ENCODE results near the gene TSKS. TPM values are rescaled to one million over a fixed set of nuclear protein-coding genes. Genes with fewer than 3 reads are reported as not detected.
"Not testable (repeated sequence)": the region's sequence is repeated elsewhere in the genome, so short reads cannot be mapped to it uniquely, and the experiment has no call there.

The TSKS gene
- total and polyA plus RNA-seq, 7 donors = 0.36 to 1.2 (median 0.83) TPM; not detected in 4

DNA sequence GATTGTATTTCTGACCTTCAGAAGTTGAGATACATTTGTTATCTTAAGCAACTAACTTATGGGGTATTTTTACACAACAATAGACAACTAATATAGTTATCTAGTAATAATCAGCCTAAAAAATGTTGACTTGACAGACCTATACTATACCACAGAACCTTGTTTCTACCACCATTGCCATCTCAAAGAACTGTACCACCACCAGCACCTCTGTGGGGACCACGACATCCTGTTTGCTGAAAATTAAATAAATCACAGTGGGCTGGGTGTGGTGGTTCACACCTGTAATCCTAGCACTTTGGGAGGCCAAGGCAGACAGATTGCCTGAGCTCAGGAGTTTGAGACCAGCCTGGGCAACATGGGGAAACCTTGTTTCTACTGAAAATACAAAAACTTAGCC lies 24.0 kb downstream of the TSKS start:
- TF ChIP-seq, protein P1, sequence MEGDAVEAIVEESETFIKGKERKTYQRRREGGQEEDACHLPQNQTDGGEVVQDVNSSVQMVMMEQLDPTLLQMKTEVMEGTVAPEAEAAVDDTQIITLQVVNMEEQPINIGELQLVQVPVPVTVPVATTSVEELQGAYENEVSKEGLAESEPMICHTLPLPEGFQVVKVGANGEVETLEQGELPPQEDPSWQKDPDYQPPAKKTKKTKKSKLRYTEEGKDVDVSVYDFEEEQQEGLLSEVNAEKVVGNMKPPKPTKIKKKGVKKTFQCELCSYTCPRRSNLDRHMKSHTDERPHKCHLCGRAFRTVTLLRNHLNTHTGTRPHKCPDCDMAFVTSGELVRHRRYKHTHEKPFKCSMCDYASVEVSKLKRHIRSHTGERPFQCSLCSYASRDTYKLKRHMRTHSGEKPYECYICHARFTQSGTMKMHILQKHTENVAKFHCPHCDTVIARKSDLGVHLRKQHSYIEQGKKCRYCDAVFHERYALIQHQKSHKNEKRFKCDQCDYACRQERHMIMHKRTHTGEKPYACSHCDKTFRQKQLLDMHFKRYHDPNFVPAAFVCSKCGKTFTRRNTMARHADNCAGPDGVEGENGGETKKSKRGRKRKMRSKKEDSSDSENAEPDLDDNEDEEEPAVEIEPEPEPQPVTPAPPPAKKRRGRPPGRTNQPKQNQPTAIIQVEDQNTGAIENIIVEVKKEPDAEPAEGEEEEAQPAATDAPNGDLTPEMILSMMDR (IDR thresholded peaks at IDR 0.05) = no peak
- TF ChIP-seq POLR2A (IDR thresholded peaks at IDR 0.05) (no peak), EP300 (IDR thresholded peaks at IDR 0.05) (no peak)
- 70 to 72% methylated on average over 1 of the region's 1 CpG for WGBS, 2 donors
- intact Hi-C loops (cut with DNase I) = no loop called here
- H3K27me3 ChIP-seq = no peaks in the 10 kb centered on the region
- no peaks in the 10 kb centered on the region for H3K36me3 ChIP-seq
- no peaks in the 10 kb centered on the region for H3K9me3 ChIP-seq
- H3K27ac ChIP-seq = no peak overlapping the region
- H3K4me1 ChIP-seq = no peaks in the 10 kb centered on the region
- no peak for DNase-seq
- no peak overlapping the region for H3K4me3 ChIP-seq

DNA sequence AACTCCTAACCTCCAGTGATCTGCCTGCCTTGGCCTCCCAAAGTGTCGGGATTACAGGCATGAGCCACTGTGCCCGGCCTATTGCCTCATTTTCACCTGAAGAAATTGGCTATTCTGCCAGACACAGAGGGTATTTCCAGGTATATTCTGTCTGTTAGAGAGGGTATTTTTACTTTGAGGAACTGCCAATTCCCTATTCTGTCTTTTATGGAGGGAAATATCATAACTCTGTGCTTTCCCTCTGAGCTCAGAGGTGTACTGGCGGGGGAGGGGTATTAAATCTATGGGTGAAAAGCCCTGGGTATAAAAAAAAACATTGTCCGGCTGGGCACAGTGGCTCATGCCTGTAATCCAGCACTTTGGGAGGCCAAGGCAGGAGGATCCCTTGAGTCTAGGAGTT lies 24.8 kb downstream of the TSKS start:
- Histone ChIP-seq H3K4me3 (no peak overlapping the region), H3K27ac (no peak overlapping the region), H3K4me1 (no peaks in the 10 kb centered on the region), H3K9me3 (no peaks in the 10 kb centered on the region), H3K27me3 (no peaks in the 10 kb centered on the region), H3K36me3 (no peaks in the 10 kb centered on the region)
- WGBS, 2 donors = 56 to 81% methylated on average over 4 of the region's 4 CpGs
- intact Hi-C loops (cut with DNase I) = no loop called here
- TF ChIP-seq, protein P1 (IDR thresholded peaks at IDR 0.05) = no peak
- TF ChIP-seq EP300 (IDR thresholded peaks at IDR 0.05) (no peak), POLR2A (IDR thresholded peaks at IDR 0.05) (no peak), POLR2AphosphoS5 (IDR thresholded peaks at IDR 0.05) (no peak)
- no peak for DNase-seq

DNA sequence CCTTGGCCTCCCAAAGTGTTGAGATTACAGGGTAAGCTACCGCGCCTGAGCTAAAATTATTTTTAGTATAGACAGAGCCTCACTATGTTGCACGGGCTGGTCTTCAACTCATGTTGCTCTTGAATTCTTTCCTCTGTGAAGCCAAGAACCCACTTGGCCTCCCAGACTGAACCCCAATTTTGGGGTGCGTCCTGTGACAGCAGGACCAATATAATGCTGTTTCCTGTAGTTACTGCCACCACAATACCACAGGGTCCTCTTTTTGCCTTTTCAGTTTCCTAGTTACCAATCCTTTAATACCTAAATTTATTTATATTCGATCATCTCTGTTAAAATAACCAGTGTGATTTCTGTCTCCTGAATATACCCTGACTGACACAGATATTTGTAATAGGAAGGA lies 32.9 kb downstream of the TSKS start:
- intact Hi-C loops (cut with DNase I) = no loop called here
- H3K4me3 ChIP-seq = no peak overlapping the region
- no peaks in the 10 kb centered on the region for H3K36me3 ChIP-seq
- WGBS, 2 donors = 62 to 87% methylated on average over 5 of the region's 5 CpGs
- no peaks in the 10 kb centered on the region for H3K4me1 ChIP-seq
- TF ChIP-seq, protein P1 (IDR thresholded peaks at IDR 0.05) = no peak
- TF ChIP-seq POLR2A (IDR thresholded peaks at IDR 0.05) (no peak), POLR2AphosphoS5 (IDR thresholded peaks at IDR 0.05) (no peak), EP300 (IDR thresholded peaks at IDR 0.05) (no peak)
- H3K27me3 ChIP-seq = no peaks in the 10 kb centered on the region
- no peak overlapping the region for H3K27ac ChIP-seq
- H3K9me3 ChIP-seq = no peaks in the 10 kb centered on the region
- DNase-seq = no peak

DNA sequence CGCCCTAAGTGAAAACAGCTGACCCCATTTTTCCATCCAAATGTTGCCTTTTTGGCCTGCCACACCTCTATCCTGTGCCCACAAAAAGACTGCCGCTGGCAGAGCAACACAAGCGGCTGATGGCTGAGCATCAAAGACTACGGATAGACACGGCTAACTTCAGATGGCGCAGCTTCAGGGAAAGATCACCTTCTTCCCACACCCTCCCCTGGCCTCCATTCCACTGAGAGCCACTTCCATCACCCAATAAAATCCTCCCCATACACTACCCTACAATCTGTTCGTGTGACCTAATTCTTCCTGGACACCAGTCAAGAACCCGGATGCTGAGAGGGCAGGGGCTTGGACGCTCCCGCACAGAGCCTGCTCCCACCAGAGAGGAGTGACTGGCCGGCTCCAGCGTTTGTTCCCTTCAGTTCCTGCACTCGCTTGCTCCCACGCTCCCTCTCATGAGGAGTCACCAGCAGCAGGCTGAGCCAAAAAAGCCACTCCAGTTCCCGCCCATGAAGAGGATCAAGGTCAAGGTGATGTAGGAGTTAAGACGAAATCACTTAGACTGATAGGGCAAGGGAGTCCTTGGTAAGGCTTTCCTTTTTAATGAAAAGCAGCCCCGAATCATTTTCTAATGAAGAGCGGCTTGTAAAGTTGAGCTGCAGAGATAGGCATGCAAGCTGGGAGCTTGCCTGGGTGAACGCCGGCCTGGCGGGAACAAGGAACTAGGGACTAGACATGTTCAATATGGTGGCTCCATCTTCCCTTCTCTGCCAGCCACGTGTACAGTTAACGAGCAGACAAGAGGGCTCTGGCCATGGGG lies 35.7 kb downstream of the TSKS start:
- intact Hi-C loops (cut with DNase I) = no loop called here
- Histone ChIP-seq H3K36me3 (no peaks in the 10 kb centered on the region), H3K27me3 (no peaks in the 10 kb centered on the region), H3K9me3 (no peaks in the 10 kb centered on the region), H3K4me3 (no peak overlapping the region), H3K27ac (peak overlapping the region in 3 of 4 donors; percentile 28 to 47 (median 45)), H3K4me1 (no peaks in the 10 kb centered on the region)
- no peak for TF ChIP-seq POLR2AphosphoS5 (IDR thresholded peaks at IDR 0.05)
- no peak for TF ChIP-seq POLR2A (IDR thresholded peaks at IDR 0.05)
- no peak for TF ChIP-seq EP300 (IDR thresholded peaks at IDR 0.05)
- TF ChIP-seq, protein P1 (IDR thresholded peaks at IDR 0.05) = no peak
- peak; percentile 72 for DNase-seq
- WGBS, 2 donors = 76 to 79% methylated on average over 23 of the region's 23 CpGs

DNA sequence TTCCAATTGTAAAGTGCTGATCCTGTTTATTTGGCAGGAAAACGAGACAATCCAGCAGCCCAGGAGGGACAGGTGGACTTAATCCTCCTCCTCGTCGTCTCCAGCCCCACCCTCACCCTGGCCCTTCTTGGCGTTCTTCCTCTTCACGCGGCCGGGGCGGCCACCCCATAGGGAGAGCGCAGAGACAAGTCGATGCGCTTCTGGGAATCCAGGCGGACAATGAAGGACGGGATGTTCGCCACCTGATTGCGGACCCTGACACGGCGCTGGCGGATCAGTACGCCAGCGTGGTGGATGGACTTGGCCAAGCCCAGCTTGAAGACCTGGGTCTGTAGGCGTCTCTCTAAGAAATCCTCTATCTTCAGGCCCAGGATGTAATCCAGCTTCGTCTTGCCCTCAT lies 43.7 kb downstream of the TSKS start:
- H3K27ac ChIP-seq; H3K9me3 ChIP-seq; DNase-seq; H3K36me3 ChIP-seq; H3K4me1 ChIP-seq; intact Hi-C loops (cut with DNase I); H3K4me3 ChIP-seq; H3K27me3 ChIP-seq: not testable (repeated sequence)
- 76 to 82% methylated on average over 22 of the region's 22 CpGs for WGBS, 2 donors

Data from sigmoid colon (tissue), 7 donors.